Nephron (organoid): ENCODE measurements around the gene HACE1.

Experiments used
- H3K27ac Mint-ChIP-seq, 3 experiments: 2 replicates each; pipeline ENCODE4 v1.8.0; 2020; ENCODE audit warnings: mixed read lengths in 3 of 3, mild to moderate bottlenecking in 2 of 3, moderate library complexity in 1 of 3
- H3K27me3 Mint-ChIP-seq: 2 replicates; pipeline ENCODE4 v1.8.0; 2021; ENCODE audit warnings: low read depth, mild to moderate bottlenecking, moderate library complexity, mixed read lengths
- H3K36me3 Mint-ChIP-seq: 2 replicates; pipeline ENCODE4 v1.8.0; 2020; ENCODE audit warnings: low read depth, mixed read lengths
- H3K4me1 Mint-ChIP-seq: 2 replicates; pipeline ENCODE4 v1.8.0; 2020; ENCODE audit warnings: mixed read lengths
- H3K4me3 Mint-ChIP-seq, 3 experiments: 2 replicates each; pipeline ENCODE4 v1.8.0; 2020; ENCODE audit warnings: mild to moderate bottlenecking in 3 of 3, mixed read lengths in 3 of 3, moderate library complexity in 2 of 3
- H3K9me3 Mint-ChIP-seq: 2 replicates; pipeline ENCODE4 v1.8.0; 2020; ENCODE audit warnings: mixed read lengths
- CTCF ChIP-seq, 3 experiments: fragments of 200-600 bp; sonication (generic); IDR thresholded peaks; one replicate each; pipeline ENCODE4 v1.5.0; 2021; ENCODE audit warnings: antibody characterized with exemption in 3 of 3; ENCODE audit not compliant: unreplicated experiment in 3 of 3

Gene HACE1

GRCh38 chr6:104704191-104704590, 155.5 kb downstream of the HACE1 start:
- Mint-ChIP-seq H3K4me1 (peaks cover 36% of the 10 kb centered on the region), H3K36me3 (peaks cover 9% of the 10 kb centered on the region), H3K9me3 (no peaks in the 10 kb centered on the region), H3K4me3 (no peak overlapping the region), H3K27me3 (no peaks in the 10 kb centered on the region), H3K27ac (peak overlapping the region in 1 of 3 experiments; percentile 62)
- TF ChIP-seq CTCF (IDR thresholded peaks at IDR 0.05; ENCODE audit: unreplicated experiment in 3 of 3), result no peak

- H3K4me3 Mint-ChIP-seq, result no peak overlapping the region
- peak overlapping the region in 1 of 3 experiments; percentile 15 for H3K27ac Mint-ChIP-seq
- peaks cover 37% of the 10 kb centered on the region for H3K4me1 Mint-ChIP-seq
- H3K9me3 Mint-ChIP-seq, result no peaks in the 10 kb centered on the region
- H3K36me3 Mint-ChIP-seq, result peaks cover 4% of the 10 kb centered on the region
- no peaks in the 10 kb centered on the region for H3K27me3 Mint-ChIP-seq
- TF ChIP-seq CTCF (IDR thresholded peaks at IDR 0.05; ENCODE audit: unreplicated experiment in 3 of 3), result no peak
These were observed 157.4 kb downstream of the HACE1 start for GRCh38 chr6:104702126-104702841.

- no peak for TF ChIP-seq CTCF (IDR thresholded peaks at IDR 0.05; ENCODE audit: unreplicated experiment in 3 of 3)
- Mint-ChIP-seq H3K36me3 (no peaks in the 10 kb centered on the region), H3K9me3 (no peaks in the 10 kb centered on the region), H3K4me1 (peaks cover 37% of the 10 kb centered on the region), H3K4me3 (no peak overlapping the region), H3K27me3 (no peaks in the 10 kb centered on the region), H3K27ac (no peak overlapping the region)
These were observed 159.1 kb downstream of the HACE1 start for GRCh38 chr6:104700371-104701185.

- no peaks in the 10 kb centered on the region for H3K27me3 Mint-ChIP-seq
These were observed 160.0 kb downstream of the HACE1 start for GRCh38 chr6:104699593-104700329.

GRCh38 chr6:104698979-104699378, 160.7 kb downstream of the HACE1 start:
- Mint-ChIP-seq H3K4me3 (no peak overlapping the region), H3K27ac (no peak overlapping the region), H3K4me1 (peaks cover 37% of the 10 kb centered on the region), H3K36me3 (no peaks in the 10 kb centered on the region), H3K27me3 (no peaks in the 10 kb centered on the region), H3K9me3 (no peaks in the 10 kb centered on the region)
- no peak for TF ChIP-seq CTCF (IDR thresholded peaks at IDR 0.05; ENCODE audit: unreplicated experiment in 3 of 3)

More at GRCh38 chr6:104699593-104700329, 160.0 kb downstream of the HACE1 start:
- no peaks in the 10 kb centered on the region for H3K36me3 Mint-ChIP-seq
- TF ChIP-seq CTCF (IDR thresholded peaks at IDR 0.05; ENCODE audit: unreplicated experiment in 3 of 3), result no peak
- H3K4me1 Mint-ChIP-seq, result peaks cover 37% of the 10 kb centered on the region
- no peaks in the 10 kb centered on the region for H3K9me3 Mint-ChIP-seq
- H3K4me3 Mint-ChIP-seq, result no peak overlapping the region
- H3K27ac Mint-ChIP-seq, result no peak overlapping the region
